ENCODE measurements around the gene SCN4A.

SCN4A gene

DNA sequence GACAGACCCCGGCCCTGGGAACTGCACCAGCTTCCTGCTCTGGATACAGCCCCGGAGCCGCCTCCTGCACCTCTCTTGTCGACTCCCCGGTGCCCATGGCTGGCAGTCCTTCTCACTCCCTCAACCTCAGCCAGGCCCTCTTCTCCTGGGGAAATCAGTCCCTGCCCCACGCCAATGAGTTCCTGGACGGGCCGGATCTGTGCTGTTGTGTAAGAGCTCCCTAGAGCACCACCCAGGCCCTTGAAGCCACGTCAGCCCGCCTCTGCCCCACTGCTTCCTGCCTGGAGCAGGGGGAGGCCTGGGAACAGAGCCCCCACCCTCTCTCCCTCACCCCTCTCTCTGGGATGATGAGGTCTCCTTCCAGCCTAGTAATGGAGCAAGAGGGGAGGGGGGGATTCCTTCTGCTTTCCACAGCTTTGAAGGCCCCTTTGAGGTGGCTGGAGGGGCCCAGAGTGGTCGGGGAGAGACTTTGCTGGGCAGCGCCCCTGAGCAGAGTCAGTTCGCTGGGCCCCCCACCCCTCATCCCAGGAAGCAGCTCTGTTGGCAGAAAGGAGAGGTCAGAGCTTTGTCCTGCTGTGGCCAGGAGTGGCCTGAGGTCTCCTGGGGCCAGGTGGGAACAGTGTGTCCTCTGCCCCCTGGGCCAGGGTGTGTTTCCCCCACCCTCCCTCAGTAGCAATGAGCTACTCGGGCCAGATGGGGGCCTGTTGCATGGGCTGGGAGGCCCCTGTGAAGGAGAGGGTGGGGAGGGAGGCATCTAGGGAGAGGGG, 29.2 kb upstream of the SCN4A start:
- no peak for DNase-seq

GRCh38 chr17:64001091-64001579, 28.4 kb upstream of the SCN4A start:
- DNase-seq, result no peak

GRCh38 chr17:63999680-64000531, 27.2 kb upstream of the SCN4A start:
- no peak for DNase-seq

GRCh38 chr17:63998721-63999679, 26.3 kb upstream of the SCN4A start:
- DNase-seq, result no peak

DNA sequence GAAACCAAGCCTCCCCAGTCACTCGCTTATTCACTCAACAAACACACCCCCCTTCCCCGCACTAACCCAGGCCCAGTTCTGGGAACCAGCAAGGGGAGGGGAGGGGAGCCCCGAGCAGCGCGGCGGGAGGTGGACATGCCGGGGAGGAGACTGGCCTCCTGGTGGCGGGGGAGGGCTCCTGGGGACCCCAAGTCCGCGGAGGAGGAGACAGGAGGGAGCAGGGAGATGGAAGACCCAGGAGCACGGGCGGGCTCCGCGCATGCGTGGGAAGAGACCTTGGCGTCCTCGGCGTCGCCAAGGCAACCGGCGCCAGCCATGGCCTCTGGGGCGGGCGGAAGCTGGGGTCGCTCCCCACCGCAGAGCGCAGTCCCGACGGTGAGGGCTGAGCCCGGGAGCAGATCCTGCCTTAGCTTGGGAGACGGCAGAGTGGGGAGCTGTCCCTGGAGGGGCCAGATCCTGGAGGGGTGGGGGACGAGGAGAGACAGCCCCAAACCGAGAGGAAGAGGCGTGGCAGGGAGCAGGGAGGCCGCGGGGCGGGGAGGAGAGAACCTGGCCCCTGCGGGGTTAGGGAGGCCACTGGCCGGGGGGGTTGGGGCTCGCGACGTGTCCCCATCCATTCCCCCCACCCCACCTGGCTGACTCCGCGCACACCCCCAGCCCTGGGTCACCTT, 25.5 kb upstream of the SCN4A start, which contains the start of gene PRR29:
TSS of gene PRR29 (plus strand) at position 302 of the 671 bp plus-strand sequence. CDS start at position 316, 14 bp downstream.
- DNase-seq, result peak; percentile 21

GRCh38 chr17:63997341-63998048, 24.8 kb upstream of the SCN4A start:
- DNase-seq, result no peak

- no peak for DNase-seq
Measured at GRCh38 chr17:63996430-63997182, 23.9 kb upstream of the SCN4A start.

GRCh38 chr17:63995626-63996025, 22.9 kb upstream of the SCN4A start:
- no peak for DNase-seq

- no peak for DNase-seq
Measured at GRCh38 chr17:63993368-63993985, 20.8 kb upstream of the SCN4A start.

- DNase-seq, result no peak
Measured at GRCh38 chr17:63991611-63992010, 18.9 kb upstream of the SCN4A start.

DNA sequence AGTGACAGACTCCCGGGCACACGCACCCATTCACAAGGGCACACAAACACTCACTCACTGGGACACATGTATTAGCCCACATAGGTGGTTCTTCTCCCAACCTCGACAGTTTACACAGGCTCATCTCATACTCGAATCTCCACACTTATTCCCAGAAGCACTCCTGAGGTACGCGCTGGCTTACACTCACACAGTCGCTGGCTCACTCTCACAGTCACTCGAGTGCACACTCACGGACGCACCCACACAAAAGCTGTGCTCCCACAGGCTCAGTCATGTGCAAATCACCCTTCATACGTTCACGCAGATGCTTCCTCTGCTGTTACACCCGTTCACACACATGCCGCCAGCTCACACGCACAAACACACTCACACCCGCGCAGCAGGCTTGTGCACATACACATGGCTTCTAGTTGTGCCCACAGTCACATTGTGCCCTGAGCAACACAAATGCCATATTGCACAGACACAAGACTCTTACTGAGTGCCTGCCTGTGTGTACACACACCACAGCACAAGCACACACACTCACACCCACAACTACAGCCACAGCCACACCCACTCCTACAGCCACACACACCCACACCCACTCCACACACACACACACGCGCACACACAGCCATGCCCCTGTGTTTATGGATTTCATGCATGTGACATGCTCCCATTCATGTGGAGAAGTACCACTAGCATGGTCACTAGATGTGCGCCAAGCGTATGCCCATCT, 17.1 kb upstream of the SCN4A start:
- DNase-seq, result no peak

GRCh38 chr17:63988741-63989621, 16.3 kb upstream of the SCN4A start:
- no peak for DNase-seq

DNA sequence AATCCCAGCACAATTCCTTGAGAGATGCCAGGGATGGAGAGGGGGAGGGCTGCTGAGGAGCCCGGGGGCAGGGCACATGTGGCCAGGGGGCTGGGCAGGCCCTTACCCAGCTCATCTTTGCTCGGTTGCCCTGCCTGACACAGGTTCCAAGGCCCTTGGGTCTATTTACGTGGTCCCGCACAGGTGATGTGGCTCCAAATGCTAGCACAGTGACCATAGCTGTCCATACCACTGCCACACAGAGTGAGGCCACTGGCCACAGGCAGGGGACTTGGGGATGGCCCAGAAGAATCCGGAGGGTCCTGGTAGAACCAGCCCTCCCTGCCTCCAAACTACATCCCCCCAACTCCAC, 15.4 kb upstream of the SCN4A start:
- DNase-seq, result no peak

GRCh38 chr17:63987221-63988126, 14.8 kb upstream of the SCN4A start:
- DNase-seq, result no peak

DNA sequence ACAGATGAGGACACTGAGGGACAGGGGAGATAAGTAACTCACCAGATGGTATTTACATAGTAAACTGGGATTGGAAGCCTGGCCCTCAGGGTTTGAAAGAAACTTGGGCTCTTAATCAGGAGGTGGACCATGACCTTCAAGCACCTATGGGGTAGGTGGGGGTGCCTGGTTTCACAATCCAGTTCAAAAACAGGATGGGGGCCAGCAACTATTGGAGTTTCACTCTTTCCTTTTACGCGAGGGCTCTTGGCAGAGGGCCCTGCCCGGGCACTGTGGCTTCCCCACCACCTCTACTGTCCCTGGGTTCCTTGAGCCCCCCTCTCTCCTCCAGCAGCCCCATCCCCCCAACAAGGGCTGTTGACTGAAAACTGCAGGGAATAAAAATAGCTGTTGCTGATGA, 14.1 kb upstream of the SCN4A start:
- DNase-seq, result peak; percentile 40

- DNase-seq, result no peak
Measured at GRCh38 chr17:63985387-63986140, 12.8 kb upstream of the SCN4A start.

Measured in DMS79 treated with DMSO at 0.1 percent for 48 hours (cell line).